Choroid plexus epithelial cell (primary cell): ENCODE measurements around the gene RABGAP1.

ENCODE experiments used
- DNase-seq: peaks from one replicate; pipeline ENCODE4 v3.0.0-alpha.2; 2010; ENCODE audit warnings: low read depth
- H3K4me3 ChIP-seq: 2 replicates; pipeline ENCODE4 v1.5.1; 2011; ENCODE audit warnings: low read depth, mild to moderate bottlenecking, control low read depth, low read length, moderate library complexity
- CTCF ChIP-seq: conservative IDR thresholded peaks from 2 replicates; pipeline ENCODE4 v1.5.1; 2011; ENCODE audit warnings: low read depth, mild to moderate bottlenecking, control low read depth, inconsistent platforms, low read length, moderate library complexity

Gene RABGAP1

GRCh38 chr9:123120131-123120530 is 179.3 kb downstream of the RABGAP1 start:
- TF ChIP-seq CTCF, result no peak
- H3K4me3 ChIP-seq, result no peak overlapping the region
- DNase-seq, result no peak

DNA sequence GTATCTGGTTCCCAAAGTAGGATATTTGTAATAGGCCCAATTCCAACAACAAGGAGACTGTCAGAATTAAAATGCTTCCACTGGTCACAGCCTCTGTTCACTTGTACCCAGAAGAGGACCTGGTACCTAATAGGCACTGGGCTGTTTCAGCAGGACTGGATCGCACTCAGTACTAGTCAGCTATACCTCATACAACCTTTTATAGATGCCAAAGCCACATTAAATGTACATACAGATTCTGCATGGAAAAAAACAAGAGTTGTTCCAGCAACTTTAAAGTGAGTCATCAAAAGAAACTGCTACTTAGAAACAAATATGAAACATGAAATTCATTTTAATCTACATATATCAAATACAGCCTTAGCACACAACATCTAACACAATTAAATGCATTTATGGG is 180.1 kb downstream of the RABGAP1 start:
- TF ChIP-seq CTCF, result no peak
- no peak overlapping the region for H3K4me3 ChIP-seq
- no peak for DNase-seq

DNA sequence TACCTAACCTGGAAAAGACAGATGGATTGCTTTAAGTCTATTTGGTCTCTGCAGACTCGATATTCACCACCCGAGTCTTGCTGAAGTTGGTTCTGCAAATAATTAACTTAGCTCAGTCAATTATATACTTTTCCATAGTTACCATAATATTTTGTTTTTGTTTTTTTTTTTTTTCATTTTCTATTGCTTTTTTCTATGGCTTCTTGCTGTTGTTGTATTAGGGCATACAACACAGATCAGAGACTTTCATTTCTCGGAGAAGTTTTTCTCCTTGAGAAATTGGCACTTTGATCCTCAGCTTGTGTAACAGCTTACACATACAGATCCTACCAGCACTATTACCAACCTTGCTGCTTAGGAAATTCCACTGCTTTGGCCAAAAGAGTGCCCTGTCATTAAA is 180.6 kb downstream of the RABGAP1 start:
- no peak for DNase-seq
- no peak overlapping the region for H3K4me3 ChIP-seq
- TF ChIP-seq CTCF, result no peak

DNA sequence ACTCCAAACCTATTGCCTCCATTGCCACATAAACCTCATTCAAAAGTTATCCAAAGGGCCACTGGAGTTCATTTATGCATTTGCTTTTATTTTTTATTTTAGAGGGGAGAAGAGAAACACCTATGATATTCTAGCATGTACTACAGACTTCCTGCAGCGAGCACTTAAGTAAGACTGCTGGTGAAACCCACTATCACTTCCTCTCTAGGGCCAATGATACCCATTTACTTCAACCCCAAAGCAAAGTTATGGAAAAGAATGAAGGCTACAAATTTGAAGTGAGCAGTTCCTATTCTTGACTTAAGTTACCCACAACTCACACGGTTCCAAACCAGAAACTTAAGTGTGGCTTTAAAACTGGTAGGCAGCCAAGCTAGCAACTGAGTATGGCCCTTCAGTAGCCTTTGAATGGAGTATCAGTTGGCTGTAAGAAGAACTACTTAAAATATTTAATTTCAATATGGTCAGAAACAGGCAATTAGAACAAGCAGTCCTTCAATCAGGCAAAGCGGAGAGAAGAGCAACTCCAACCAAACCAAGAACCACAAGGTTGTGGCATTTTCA is 186.8 kb downstream of the RABGAP1 start:
- no peak overlapping the region for H3K4me3 ChIP-seq
- DNase-seq, result no peak
- TF ChIP-seq CTCF, result no peak

DNA sequence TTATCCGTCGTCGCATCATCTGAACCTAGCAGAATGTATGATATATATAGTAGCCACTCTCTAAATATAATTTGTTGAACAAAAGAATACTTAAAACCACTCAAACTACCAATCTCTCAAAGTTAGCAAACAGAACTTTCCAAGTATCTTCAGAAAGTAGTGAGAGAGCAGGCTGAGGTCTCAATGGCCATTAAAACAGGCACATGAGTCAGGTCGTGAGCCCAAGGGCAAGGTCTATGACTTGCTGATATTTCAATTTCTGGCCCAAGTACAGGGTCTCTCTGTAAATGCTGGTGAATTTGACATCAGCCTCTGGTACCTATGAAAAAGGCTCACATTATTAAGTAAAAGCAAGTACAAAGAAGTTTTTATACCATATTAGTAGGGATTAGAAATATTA is 187.8 kb downstream of the RABGAP1 start:
- no peak for TF ChIP-seq CTCF
- no peak overlapping the region for H3K4me3 ChIP-seq
- DNase-seq, result no peak

DNA sequence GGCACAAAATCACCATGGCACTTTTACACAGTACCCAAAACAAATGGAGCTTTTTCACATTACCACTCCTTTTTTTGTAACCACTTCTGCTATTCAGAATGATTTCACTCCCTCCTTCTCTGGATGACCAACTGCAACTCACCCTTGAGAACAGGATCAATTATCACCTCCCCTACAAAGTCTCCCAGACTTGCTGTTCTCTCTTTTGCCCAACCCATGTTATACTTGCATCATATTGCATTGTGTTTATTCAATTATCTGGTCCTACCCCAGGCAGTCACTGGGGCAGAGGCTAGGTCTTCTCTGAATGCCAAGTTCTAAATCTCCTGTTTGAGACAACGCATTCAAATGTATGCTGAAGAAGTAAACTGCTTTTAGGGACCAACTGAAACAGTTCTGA is 188.6 kb downstream of the RABGAP1 start:
- DNase-seq, result no peak
- no peak for TF ChIP-seq CTCF
- H3K4me3 ChIP-seq, result no peak overlapping the region

DNA sequence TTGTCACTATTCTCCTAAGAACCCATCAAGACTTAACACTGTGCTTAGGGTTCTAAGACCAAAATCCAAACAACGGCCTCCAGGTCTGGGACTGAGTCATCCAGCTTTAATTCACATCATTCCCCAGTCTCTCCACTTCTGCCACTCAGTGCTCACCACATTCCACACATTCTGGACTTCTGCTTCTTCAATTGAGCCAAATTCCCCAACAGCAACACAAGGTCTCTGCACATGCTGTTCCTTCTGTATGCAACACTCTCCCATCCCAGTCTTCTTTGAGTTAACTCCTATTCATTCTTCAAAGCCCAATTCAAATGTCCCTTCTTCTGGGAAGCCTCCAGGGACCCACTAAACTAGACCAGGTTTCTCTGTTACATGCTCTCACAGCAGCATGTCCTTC is 190.4 kb downstream of the RABGAP1 start:
- peak; percentile 81 for DNase-seq
- no peak for TF ChIP-seq CTCF
- H3K4me3 ChIP-seq, result no peak overlapping the region
